GM18907 (cell line): ENCODE data around the gene LRP1B.

Experiments
- ATAC-seq: cut with Tn5 transposase; IDR thresholded peaks from one replicate; pipeline ENCODE4 v1.9.1; 2021; ENCODE audit warnings: mild to moderate bottlenecking, moderate library complexity; ENCODE audit not compliant: unreplicated experiment

Gene LRP1B

GRCh38 chr2:141065042-141065441, 1065.8 kb downstream of the LRP1B start:
- ATAC-seq = no peak

- ATAC-seq = no peak
Observed at GRCh38 chr2:141063406-141063805, 1067.4 kb downstream of the LRP1B start.

GRCh38 chr2:141062443-141062842, 1068.4 kb downstream of the LRP1B start:
- no peak for ATAC-seq

- ATAC-seq = no peak
Observed at GRCh38 chr2:141062031-141062430, 1068.8 kb downstream of the LRP1B start.

GRCh38 chr2:141058556-141058955, 1072.3 kb downstream of the LRP1B start:
- no peak for ATAC-seq

- no peak for ATAC-seq
Observed at GRCh38 chr2:141055531-141055930, 1075.3 kb downstream of the LRP1B start.

GRCh38 chr2:141048951-141049350, 1081.9 kb downstream of the LRP1B start:
- ATAC-seq = no peak

DNA sequence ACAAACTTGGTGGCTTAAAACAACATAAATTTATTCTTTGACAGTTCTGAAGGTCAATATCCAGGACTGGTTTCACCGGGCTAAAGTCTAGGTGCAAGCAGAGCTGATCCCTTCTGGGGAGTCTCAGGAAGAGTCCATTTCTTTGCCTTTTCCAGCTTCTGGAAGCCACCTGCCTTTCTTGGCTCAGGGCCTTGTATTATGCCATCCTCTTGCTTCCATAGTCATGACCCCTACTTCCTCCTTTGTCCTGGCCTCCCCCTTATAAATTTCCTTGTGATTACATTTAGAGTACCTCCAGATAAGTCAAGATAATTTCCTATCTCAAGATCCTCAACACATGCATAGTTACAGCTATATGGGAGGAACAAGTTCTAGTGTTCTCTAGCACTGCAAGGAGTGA, 1089.5 kb downstream of the LRP1B start:
- no peak for ATAC-seq

- ATAC-seq = no peak
Observed at GRCh38 chr2:141038341-141038740, 1092.5 kb downstream of the LRP1B start.

- ATAC-seq = no peak
Observed at GRCh38 chr2:141037361-141037760, 1093.5 kb downstream of the LRP1B start.

- ATAC-seq = no peak
Observed at GRCh38 chr2:141035846-141036420, 1094.9 kb downstream of the LRP1B start.

- ATAC-seq = no peak
Observed at GRCh38 chr2:141029428-141030078, 1101.3 kb downstream of the LRP1B start.

- ATAC-seq = no peak
Observed at GRCh38 chr2:141027221-141027620, 1103.6 kb downstream of the LRP1B start.

DNA sequence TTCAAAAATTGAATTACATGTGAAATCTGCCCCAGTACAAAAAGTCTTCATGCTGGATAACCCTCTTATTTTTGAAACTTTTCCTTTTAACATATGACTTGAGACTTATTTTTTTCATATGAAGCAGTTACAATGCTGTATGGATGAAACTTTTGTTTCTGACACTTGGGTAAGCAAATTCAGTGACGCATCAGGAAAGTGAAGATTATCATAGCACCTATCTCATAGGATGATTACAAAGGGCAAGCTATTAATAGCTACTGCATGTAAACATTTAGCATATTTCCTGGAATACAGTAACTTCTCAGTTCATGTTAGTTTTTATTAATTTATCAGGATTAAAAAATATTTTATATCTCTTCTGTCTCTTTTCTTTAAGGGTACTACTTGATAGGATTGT, 1109.2 kb downstream of the LRP1B start:
- no peak for ATAC-seq

GRCh38 chr2:141021109-141021508, 1109.7 kb downstream of the LRP1B start:
- no peak for ATAC-seq

GRCh38 chr2:141020346-141020745, 1110.5 kb downstream of the LRP1B start:
- ATAC-seq = no peak

- no peak for ATAC-seq
Observed at GRCh38 chr2:141015341-141016047, 1115.3 kb downstream of the LRP1B start.

DNA sequence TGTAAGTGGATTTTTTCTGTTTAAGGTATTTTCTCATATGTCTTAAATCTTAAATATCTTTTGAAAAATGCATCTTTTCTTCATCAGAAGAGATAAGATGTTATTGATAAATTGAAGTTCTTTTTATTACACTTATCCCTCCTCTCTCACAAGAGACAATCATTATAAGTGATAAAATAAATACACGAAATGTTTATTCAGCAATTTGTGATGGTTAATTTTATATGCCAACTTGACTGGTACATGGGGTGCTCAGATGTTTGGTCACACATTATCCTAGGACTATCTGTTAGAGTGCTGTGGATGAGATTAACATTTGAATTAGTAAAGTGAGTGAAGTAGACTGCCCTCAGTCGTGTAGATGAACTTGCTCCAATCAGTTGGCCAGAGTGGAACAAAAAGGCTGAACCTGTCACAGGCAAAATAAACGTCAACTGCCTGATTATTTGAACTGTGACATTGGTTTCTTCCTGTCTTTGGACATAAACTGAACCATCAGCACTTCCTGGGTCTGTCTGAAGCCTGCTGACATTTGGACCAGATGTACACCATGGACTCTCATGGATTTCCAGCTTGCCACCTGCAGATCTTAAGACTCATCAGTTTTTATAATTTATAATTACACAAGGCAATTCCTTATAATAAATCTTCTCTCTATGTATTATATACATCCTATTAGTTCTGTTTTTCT, 1126.7 kb downstream of the LRP1B start:
- ATAC-seq = no peak

DNA sequence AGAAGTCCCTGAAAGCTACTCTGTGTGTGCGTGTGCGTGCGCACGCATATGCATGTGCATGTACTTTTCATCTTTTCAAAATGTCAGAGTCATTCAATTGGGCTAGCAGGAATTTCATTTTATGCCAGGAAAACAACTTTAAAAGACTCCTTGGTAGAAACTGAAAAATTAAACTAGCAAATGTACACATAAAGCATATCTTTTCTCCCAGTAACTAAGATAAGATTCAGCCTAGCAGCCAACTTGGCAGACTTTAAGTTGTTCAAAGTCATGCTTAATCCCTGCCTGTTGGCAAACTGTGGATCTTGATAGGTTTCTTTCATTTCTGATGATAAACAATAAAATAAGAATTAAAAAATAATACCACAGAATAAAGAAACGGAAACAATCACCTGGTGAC, 1129.1 kb downstream of the LRP1B start:
- no peak for ATAC-seq

DNA sequence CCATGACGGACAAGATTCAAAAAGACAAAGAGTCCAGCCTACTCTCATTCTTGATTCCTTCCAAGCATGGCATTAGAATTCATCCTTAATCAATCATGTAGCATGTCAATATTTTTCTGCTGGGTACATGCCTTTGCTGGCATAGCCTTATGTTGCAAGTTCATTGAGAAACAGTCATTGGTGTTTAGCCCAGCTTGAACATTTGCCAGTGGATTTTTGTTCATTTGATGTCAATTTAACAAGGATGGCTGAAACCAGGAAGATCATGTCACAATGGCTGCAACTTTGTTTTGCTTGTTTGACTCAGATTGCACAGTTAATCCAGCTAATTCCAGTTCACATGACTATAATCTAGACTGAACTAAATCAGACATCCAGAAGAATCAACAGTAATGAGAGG, 1132.2 kb downstream of the LRP1B start:
- no peak for ATAC-seq

- no peak for ATAC-seq
Observed at GRCh38 chr2:140998017-140998416, 1132.8 kb downstream of the LRP1B start.

GRCh38 chr2:140994856-140995255, 1136.0 kb downstream of the LRP1B start:
- no peak for ATAC-seq
